DMS53 (cell line): ENCODE measurements around the gene SYT9.
A peak's percentile ranks its signal among the peaks of the same experiment; 100 is the strongest.

Experiments
- DNase-seq: peaks from one replicate; lab custom pipeline; 2025; lab: John Stamatoyannopoulos, UW

Gene SYT9

GRCh38 chr11:7427733-7428132, 176.0 kb downstream of the SYT9 start:
- DNase-seq = peak; percentile 76

- peak; percentile 50 for DNase-seq
These were observed 176.5 kb downstream of the SYT9 start for GRCh38 chr11:7428196-7428595.

- no peak for DNase-seq
These were observed 178.8 kb downstream of the SYT9 start for GRCh38 chr11:7430496-7430895.

GRCh38 chr11:7435176-7435575, 183.5 kb downstream of the SYT9 start:
- no peak for DNase-seq

GRCh38 chr11:7436146-7436545, 184.4 kb downstream of the SYT9 start:
- DNase-seq = no peak

- DNase-seq = peak; percentile 59
These were observed 185.0 kb downstream of the SYT9 start for GRCh38 chr11:7436657-7437056.

- DNase-seq = no peak
These were observed 186.0 kb downstream of the SYT9 start for GRCh38 chr11:7437696-7438095.

- no peak for DNase-seq
These were observed 188.1 kb downstream of the SYT9 start for GRCh38 chr11:7439746-7440320.

- DNase-seq = peak; percentile 80
These were observed 191.0 kb downstream of the SYT9 start for GRCh38 chr11:7442588-7443215.

GRCh38 chr11:7444091-7444981, 192.6 kb downstream of the SYT9 start:
- no peak for DNase-seq

GRCh38 chr11:7445564-7445963, 193.9 kb downstream of the SYT9 start:
- DNase-seq = no peak

- DNase-seq = no peak
These were observed 196.5 kb downstream of the SYT9 start for GRCh38 chr11:7448201-7448600.

- peak; percentile 49 for DNase-seq
These were observed 197.6 kb downstream of the SYT9 start for GRCh38 chr11:7449211-7449840.

GRCh38 chr11:7449841-7450214, 198.1 kb downstream of the SYT9 start:
- DNase-seq = no peak

GRCh38 chr11:7450836-7451235, 199.1 kb downstream of the SYT9 start:
- DNase-seq = no peak

GRCh38 chr11:7451520-7451919, 199.8 kb downstream of the SYT9 start:
- DNase-seq = no peak

- no peak for DNase-seq
These were observed 200.3 kb downstream of the SYT9 start for GRCh38 chr11:7451952-7452494.

GRCh38 chr11:7454854-7455253, 203.2 kb downstream of the SYT9 start:
- DNase-seq = no peak

- DNase-seq = peak; percentile 82
These were observed 205.5 kb downstream of the SYT9 start for GRCh38 chr11:7457211-7457610.

- no peak for DNase-seq
These were observed 211.0 kb downstream of the SYT9 start for GRCh38 chr11:7462706-7463105.

- DNase-seq = no peak
These were observed 215.9 kb downstream of the SYT9 start for GRCh38 chr11:7467652-7468051.

- no peak for DNase-seq
These were observed 217.7 kb downstream of the SYT9 start for GRCh38 chr11:7469351-7469865.
